IPS-18a (cell line): ENCODE data around the gene RORB.

Experiments
- H3K27ac ChIP-seq: one replicate; pipeline ENCODE4 v1.5.1; 2013; ENCODE audit warnings: low read length
- H3K27me3 ChIP-seq: one replicate; pipeline ENCODE4 v1.6.1; 2013; ENCODE audit warnings: mild to moderate bottlenecking, low read length; ENCODE audit not compliant: control insufficient read depth, insufficient read depth
- H3K36me3 ChIP-seq: one replicate; pipeline ENCODE4 v1.6.1; 2013; ENCODE audit warnings: low read depth, low read length; ENCODE audit not compliant: control insufficient read depth
- H3K4me1 ChIP-seq: one replicate; pipeline ENCODE4 v1.6.1; 2013; ENCODE audit warnings: low read depth, low read length; ENCODE audit not compliant: control insufficient read depth
- H3K4me3 ChIP-seq: one replicate; pipeline ENCODE4 v1.5.1; 2013; ENCODE audit warnings: low read length
- H3K9ac ChIP-seq: one replicate; pipeline ENCODE4 v1.6.1; 2013; ENCODE audit warnings: mild to moderate bottlenecking, low read length, moderate library complexity
- H3K9me3 ChIP-seq: one replicate; pipeline ENCODE4 v1.6.1; 2013; ENCODE audit warnings: low read depth, low read length; ENCODE audit not compliant: control insufficient read depth

Gene RORB

DNA sequence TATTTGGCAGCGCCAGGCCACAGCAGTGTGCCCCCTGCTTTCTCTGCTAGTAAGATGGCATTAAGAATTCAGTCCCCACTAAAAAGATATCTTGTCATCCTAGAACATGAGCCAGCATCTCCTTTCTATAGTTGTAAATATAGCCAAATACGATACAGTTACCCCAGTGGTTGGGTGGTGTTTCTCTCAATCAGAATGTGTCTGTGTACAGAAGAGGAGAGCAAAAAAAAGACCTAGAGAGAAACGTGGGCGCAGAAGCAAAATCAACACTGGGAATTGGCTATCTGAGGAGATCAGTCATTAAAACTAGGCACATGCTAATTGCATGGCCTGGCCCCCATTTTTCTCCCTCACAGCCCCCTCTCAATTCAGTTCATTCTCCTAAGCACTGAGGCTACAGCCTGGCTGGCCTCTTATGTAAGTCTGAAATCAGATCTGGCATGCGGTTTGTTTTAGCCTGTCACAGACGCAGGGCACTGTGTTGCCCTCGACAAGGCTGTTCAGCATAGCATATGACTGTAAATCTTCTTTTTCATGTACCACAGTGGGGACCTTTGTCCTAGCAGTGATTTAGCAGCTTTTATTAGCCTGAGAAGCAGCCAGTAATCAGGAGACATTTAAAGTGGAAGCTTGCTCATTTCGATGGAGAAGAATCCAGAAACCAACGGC lies 57.8 kb downstream of the RORB start:
- H3K4me1 ChIP-seq = no peaks in the 10 kb centered on the region
- no peaks in the 10 kb centered on the region for H3K9me3 ChIP-seq

GRCh38 chr9:74555565-74555964 lies 58.4 kb downstream of the RORB start:
- H3K27ac ChIP-seq = no peak overlapping the region
- H3K27me3 ChIP-seq = no peaks in the 10 kb centered on the region
- H3K4me1 ChIP-seq = no peaks in the 10 kb centered on the region
- H3K9ac ChIP-seq = no peak overlapping the region
- no peaks in the 10 kb centered on the region for H3K36me3 ChIP-seq
- no peak overlapping the region for H3K4me3 ChIP-seq
- no peaks in the 10 kb centered on the region for H3K9me3 ChIP-seq

More for the DNA sequence above, 57.8 kb downstream of the RORB start:
- no peaks in the 10 kb centered on the region for H3K36me3 ChIP-seq
- no peak overlapping the region for H3K4me3 ChIP-seq
- H3K27ac ChIP-seq = no peak overlapping the region
- no peak overlapping the region for H3K9ac ChIP-seq
- no peaks in the 10 kb centered on the region for H3K27me3 ChIP-seq

GRCh38 chr9:74556685-74557084 lies 59.5 kb downstream of the RORB start:
- Histone ChIP-seq H3K4me3 (no peak overlapping the region), H3K36me3 (no peaks in the 10 kb centered on the region), H3K9ac (no peak overlapping the region), H3K27me3 (no peaks in the 10 kb centered on the region), H3K4me1 (no peaks in the 10 kb centered on the region), H3K27ac (no peak overlapping the region), H3K9me3 (no peaks in the 10 kb centered on the region)

- Histone ChIP-seq H3K4me3 (no peak overlapping the region), H3K9ac (no peak overlapping the region), H3K27ac (no peak overlapping the region), H3K4me1 (no peaks in the 10 kb centered on the region), H3K9me3 (no peaks in the 10 kb centered on the region), H3K36me3 (no peaks in the 10 kb centered on the region), H3K27me3 (no peaks in the 10 kb centered on the region)
Observed at GRCh38 chr9:74557571-74557970, 60.4 kb downstream of the RORB start.

DNA sequence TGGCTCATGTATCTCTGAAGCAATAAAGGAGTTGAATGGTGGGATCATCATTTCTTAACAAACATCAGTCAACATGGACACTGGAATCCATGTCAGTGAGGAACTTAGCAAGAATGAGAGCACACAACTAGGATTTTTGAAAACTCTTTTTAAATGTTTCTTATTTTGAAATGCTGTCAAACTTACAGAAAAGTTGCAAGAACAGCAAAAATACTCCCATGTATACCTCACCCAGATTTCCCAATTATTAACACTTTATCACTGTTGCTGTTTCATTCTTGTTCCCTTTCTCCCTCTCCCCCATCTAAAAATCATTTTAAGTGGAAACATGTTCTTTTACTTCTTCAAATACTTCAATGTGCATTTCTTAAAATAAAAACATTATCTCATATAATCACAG lies 65.5 kb downstream of the RORB start:
- Histone ChIP-seq H3K9me3 (no peaks in the 10 kb centered on the region), H3K36me3 (no peaks in the 10 kb centered on the region), H3K27ac (no peak overlapping the region), H3K4me3 (no peak overlapping the region), H3K4me1 (no peaks in the 10 kb centered on the region), H3K9ac (no peak overlapping the region), H3K27me3 (no peaks in the 10 kb centered on the region)

- no peak overlapping the region for H3K9ac ChIP-seq
- no peaks in the 10 kb centered on the region for H3K27me3 ChIP-seq
- H3K27ac ChIP-seq = no peak overlapping the region
- no peaks in the 10 kb centered on the region for H3K36me3 ChIP-seq
- peaks cover 21% of the 10 kb centered on the region for H3K4me1 ChIP-seq
- H3K9me3 ChIP-seq = no peaks in the 10 kb centered on the region
- no peak overlapping the region for H3K4me3 ChIP-seq
Observed at GRCh38 chr9:74570879-74571512, 73.9 kb downstream of the RORB start.

DNA sequence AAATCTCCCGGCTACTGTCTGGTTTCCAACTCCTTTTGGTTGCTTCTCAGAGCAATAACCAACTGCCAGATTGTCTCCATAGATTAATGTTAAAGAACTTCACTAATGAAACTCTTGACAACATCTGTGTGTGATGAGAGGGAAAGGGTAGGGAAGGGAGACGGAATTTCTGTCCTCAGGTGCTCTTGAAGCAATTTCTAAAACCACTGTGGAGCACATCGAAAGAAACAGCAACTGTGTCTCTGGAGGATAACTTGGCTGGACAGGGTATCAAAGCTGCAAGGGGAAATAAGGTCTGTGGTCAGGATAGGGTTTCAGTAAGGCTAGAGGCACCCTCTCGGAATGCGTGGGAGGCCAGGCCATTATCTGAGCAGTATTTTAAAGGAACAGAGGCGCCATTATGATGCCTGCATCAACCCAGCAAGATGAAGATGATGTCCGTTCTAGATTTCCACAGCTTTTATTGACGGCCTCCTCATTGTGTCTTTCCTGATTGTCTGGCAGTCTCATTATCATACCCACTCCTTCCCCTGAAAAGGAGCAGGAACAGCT lies 76.6 kb downstream of the RORB start:
- H3K27ac ChIP-seq = no peak overlapping the region
- H3K9me3 ChIP-seq = no peaks in the 10 kb centered on the region
- H3K4me1 ChIP-seq = peaks cover 21% of the 10 kb centered on the region
- H3K4me3 ChIP-seq = no peak overlapping the region
- H3K36me3 ChIP-seq = no peaks in the 10 kb centered on the region
- H3K9ac ChIP-seq = no peak overlapping the region
- no peaks in the 10 kb centered on the region for H3K27me3 ChIP-seq

DNA sequence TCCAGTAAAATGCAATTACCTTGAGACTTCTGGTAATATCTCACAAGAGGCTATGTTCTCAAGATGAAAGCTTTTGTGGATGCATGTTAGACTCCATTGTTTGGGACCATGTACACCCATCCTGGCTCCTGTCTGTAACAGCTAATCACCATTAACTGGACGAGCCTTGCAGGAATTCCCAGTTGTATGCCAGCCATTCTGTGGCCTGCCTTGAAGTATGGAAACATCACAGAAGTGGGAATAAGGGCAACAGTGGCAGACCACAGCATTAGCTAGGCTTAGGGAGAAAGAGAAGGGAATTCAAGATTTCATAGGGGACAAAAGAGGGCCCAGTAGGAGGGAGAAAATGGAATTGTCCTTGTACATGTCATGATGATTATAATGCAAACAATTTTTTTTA lies 79.0 kb downstream of the RORB start:
- H3K27me3 ChIP-seq = no peaks in the 10 kb centered on the region
- H3K36me3 ChIP-seq = no peaks in the 10 kb centered on the region
- H3K27ac ChIP-seq = no peak overlapping the region

DNA sequence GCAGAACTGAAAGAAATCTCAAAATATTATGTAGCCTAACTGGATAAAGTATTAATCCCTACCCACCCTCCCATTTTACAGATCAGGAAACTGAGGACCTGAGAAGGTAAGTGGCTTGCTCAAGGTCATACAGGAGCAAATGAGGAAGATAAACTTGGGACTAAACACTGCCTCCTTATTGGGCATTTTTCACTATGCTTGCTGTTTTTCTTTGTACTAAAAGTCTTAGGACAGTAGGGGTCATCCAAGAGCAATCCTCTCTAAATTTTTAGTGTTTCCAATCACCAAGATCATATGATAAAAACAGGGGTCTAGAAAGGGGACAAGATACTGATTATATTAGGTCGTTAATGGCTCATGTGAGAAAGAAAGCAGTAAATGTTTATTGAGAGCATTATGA lies 80.8 kb downstream of the RORB start:
- Histone ChIP-seq H3K36me3 (no peaks in the 10 kb centered on the region), H3K27ac (no peak overlapping the region), H3K9me3 (no peaks in the 10 kb centered on the region), H3K27me3 (no peaks in the 10 kb centered on the region), H3K9ac (no peak overlapping the region), H3K4me1 (peaks cover 7% of the 10 kb centered on the region), H3K4me3 (no peak overlapping the region)

More for the DNA sequence above, 79.0 kb downstream of the RORB start:
- Histone ChIP-seq H3K4me3 (no peak overlapping the region), H3K9ac (no peak overlapping the region), H3K9me3 (no peaks in the 10 kb centered on the region), H3K4me1 (peaks cover 19% of the 10 kb centered on the region)

- Histone ChIP-seq H3K9ac (no peak overlapping the region), H3K27me3 (no peaks in the 10 kb centered on the region), H3K9me3 (no peaks in the 10 kb centered on the region), H3K27ac (no peak overlapping the region), H3K4me3 (no peak overlapping the region), H3K36me3 (no peaks in the 10 kb centered on the region), H3K4me1 (no peaks in the 10 kb centered on the region)
Observed at GRCh38 chr9:74589576-74589975, 92.4 kb downstream of the RORB start.

DNA sequence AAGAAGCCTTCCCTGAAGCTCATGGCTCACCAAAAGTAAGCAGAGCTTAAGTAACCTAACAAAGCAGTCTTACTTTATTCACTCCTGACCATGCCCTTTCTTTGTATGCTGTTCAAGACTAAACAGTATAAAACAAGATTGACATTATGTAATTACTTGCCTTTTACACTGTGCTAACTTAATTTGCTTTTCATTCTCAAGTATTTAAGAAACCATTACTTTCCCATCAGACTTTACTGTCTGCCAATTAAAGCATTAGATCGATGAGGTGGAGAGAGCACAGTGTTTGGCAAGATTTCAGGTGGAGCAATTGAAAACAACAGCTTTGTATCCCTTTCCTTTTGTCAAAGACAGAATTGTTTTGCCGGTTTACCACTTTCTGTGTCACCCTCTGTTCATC lies 98.2 kb downstream of the RORB start:
- Histone ChIP-seq H3K27me3 (no peaks in the 10 kb centered on the region), H3K4me1 (no peaks in the 10 kb centered on the region), H3K27ac (no peak overlapping the region), H3K36me3 (no peaks in the 10 kb centered on the region), H3K4me3 (no peak overlapping the region), H3K9ac (no peak overlapping the region), H3K9me3 (no peaks in the 10 kb centered on the region)

DNA sequence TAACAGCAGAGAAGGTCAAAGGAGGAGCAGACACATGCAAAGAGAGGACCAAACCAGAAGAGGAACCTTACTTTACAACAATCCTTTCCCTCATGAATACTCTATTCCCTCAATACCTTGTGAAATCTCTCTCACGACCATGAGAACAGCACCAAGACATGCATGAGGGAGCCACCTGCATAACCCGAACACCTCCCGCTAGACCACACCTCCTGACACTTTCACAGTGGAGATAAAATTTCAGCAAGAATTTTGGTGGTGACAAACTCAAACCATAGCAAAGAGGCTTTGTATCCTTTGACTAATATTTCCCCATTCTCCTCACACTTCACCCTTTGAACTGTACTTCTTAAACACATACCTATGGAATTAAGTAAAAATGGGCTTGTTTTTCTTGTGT lies 101.7 kb downstream of the RORB start:
- no peaks in the 10 kb centered on the region for H3K27me3 ChIP-seq
- H3K9ac ChIP-seq = no peak overlapping the region
- H3K4me3 ChIP-seq = no peak overlapping the region
- H3K4me1 ChIP-seq = no peaks in the 10 kb centered on the region
- no peaks in the 10 kb centered on the region for H3K9me3 ChIP-seq
- H3K36me3 ChIP-seq = no peaks in the 10 kb centered on the region
- H3K27ac ChIP-seq = no peak overlapping the region
